Ishikawa (cell line): ENCODE results near the gene CCNK.
A peak's percentile ranks its signal among the peaks of the same experiment; 100 is the strongest.

Experiments used
- CEBPB ChIP-seq: IDR thresholded peaks from 2 replicates; pipeline ENCODE4 v1.6.1; 2012
- CREB1 ChIP-seq: IDR thresholded peaks from 2 replicates; pipeline ENCODE4 v1.6.1; 2012; ENCODE audit warnings: low read depth
- EGR1 ChIP-seq: IDR thresholded peaks from 2 replicates; pipeline ENCODE4 v1.6.1; 2012
- EP300 ChIP-seq: IDR thresholded peaks from 2 replicates; pipeline ENCODE4 v1.6.1; 2012; ENCODE audit warnings: borderline replicate concordance
- FOXM1 ChIP-seq: IDR thresholded peaks from 2 replicates; pipeline ENCODE4 v1.6.1; 2012; ENCODE audit warnings: low read depth, borderline replicate concordance
- MAX ChIP-seq: IDR thresholded peaks from 2 replicates; pipeline ENCODE4 v1.6.1; 2012
- NFIC ChIP-seq: IDR thresholded peaks from 2 replicates; pipeline ENCODE4 v1.6.1; 2012
- RAD21 ChIP-seq: IDR thresholded peaks from 2 replicates; pipeline ENCODE4 v1.6.1; 2012; ENCODE audit warnings: low read depth
- REST ChIP-seq: IDR thresholded peaks from 2 replicates; pipeline ENCODE4 v1.6.1; 2012; ENCODE audit warnings: low read depth, mild to moderate bottlenecking
- TAF1 ChIP-seq: IDR thresholded peaks from 2 replicates; pipeline ENCODE4 v1.6.1; 2012; ENCODE audit warnings: low read depth, mild to moderate bottlenecking
- TCF12 ChIP-seq: IDR thresholded peaks from 2 replicates; pipeline ENCODE4 v1.6.1; 2012; ENCODE audit warnings: low read depth
- TEAD4 ChIP-seq: IDR thresholded peaks from 2 replicates; pipeline ENCODE4 v1.6.1; 2012
- YY1 ChIP-seq: IDR thresholded peaks from 2 replicates; pipeline ENCODE4 v1.6.1; 2012; ENCODE audit warnings: low read depth
- ZBTB7A ChIP-seq: IDR thresholded peaks from 2 replicates; pipeline ENCODE4 v1.6.1; 2012; ENCODE audit warnings: low read depth
- TF ChIP-seq, protein P1 (sequence below): IDR thresholded peaks from 2 replicates; pipeline ENCODE4 v1.6.1; 2012

CCNK gene

GRCh38 chr14:99544991-99545390 lies 63.8 kb downstream of the CCNK start:
- no peak for TF ChIP-seq TCF12
- TF ChIP-seq MAX = no peak
- TF ChIP-seq FOXM1 = no peak
- TF ChIP-seq CEBPB = no peak
- no peak for TF ChIP-seq CREB1
- TF ChIP-seq YY1 = no peak
- TF ChIP-seq, protein P1, sequence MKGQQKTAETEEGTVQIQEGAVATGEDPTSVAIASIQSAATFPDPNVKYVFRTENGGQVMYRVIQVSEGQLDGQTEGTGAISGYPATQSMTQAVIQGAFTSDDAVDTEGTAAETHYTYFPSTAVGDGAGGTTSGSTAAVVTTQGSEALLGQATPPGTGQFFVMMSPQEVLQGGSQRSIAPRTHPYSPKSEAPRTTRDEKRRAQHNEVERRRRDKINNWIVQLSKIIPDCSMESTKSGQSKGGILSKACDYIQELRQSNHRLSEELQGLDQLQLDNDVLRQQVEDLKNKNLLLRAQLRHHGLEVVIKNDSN = no peak
- TF ChIP-seq TEAD4 = no peak
- TF ChIP-seq NFIC = no peak
- TF ChIP-seq ZBTB7A = no peak
- TF ChIP-seq EP300 = no peak
- TF ChIP-seq TAF1 = no peak
- no peak for TF ChIP-seq REST
- no peak for TF ChIP-seq EGR1
- TF ChIP-seq RAD21 = no peak

DNA sequence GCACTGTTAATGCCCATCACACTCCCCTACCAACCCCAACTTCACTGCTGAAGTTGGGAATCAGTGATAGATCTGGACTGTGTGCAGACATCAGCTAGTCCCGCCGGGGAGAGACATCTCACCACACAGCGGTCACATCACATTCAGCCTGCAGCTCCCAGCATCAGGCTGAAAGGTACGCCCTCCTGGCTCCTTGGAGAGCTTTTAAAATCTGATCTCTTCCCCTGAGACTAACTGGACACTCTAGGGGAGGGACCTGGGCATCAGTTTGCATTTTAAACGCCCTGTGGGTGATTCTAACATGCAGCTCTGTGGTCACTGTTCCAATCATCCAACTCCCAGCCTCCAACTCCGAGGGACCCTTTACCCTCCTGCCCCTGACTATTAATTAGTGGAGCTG lies 64.4 kb downstream of the CCNK start:
- TF ChIP-seq TEAD4 (no peak), NFIC (no peak), MAX (no peak), ZBTB7A (no peak), FOXM1 (no peak)

DNA sequence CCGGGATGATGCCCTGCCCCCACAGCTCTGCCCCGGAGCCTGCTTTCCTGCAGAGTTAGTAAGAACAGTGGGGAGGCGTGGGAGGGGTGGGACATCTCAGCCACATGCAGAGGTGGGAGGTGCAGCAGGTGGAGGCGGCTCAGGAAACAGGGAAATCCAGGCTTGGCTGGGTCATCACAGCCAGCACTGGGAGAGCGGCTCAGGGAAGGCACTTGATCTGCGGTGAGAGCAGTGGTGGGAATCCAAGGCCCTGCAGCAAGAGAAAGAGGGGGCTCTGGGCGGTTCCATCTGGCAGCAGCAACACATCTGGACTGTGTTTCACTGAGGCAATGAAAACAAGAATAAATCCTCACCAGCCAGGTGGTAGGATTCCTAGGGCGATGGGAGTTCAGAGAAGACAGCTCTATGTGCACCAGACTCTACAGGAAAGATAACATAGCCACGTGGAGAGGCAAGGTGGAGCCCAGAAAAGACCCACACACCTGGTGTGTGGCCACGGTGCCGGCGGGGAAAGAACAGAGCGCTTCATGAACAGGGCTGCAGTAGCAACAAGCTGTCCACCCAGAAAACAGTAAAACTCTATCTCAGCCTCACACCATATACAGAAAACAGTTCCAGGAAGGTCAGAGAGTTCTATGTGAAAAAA lies 65.1 kb downstream of the CCNK start:
- TF ChIP-seq EGR1 (0 out of 2 replicates have a peak, but pooled peaks have one; percentile 55), TEAD4 (no peak), MAX (no peak; the same call in 1 of the 2 replicates), TCF12 (0 out of 2 replicates have a peak, but pooled peaks have one; percentile 21), EP300 (no peak), RAD21 (no peak)

DNA sequence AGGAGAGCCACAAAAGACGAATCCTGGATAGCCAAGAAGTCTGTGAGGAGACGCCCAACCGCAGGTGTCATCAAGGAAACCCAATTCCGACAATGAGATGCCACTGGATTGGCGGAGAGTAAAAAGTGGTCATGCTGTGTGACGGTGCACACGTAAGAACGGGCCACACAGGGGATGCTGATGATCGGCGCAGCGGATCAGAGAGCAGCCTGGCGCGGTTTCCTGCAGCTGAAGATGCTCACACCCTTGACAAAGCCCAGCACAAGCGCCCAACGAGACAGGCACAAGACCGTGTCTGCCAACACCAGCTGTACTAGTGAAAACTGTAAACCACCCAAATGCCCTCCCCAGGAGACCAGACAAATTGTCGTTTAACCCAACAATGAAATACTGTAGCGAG lies 67.0 kb downstream of the CCNK start:
- TF ChIP-seq NFIC = no peak
- no peak for TF ChIP-seq FOXM1
- no peak for TF ChIP-seq TEAD4
- no peak for TF ChIP-seq ZBTB7A
- TF ChIP-seq TAF1 = no peak
- TF ChIP-seq, protein P1 = no peak
- TF ChIP-seq YY1 = no peak
- no peak for TF ChIP-seq REST
- no peak for TF ChIP-seq CREB1
- no peak for TF ChIP-seq MAX
- TF ChIP-seq EGR1 = no peak
- no peak for TF ChIP-seq CEBPB
- no peak for TF ChIP-seq RAD21
- no peak for TF ChIP-seq EP300

DNA sequence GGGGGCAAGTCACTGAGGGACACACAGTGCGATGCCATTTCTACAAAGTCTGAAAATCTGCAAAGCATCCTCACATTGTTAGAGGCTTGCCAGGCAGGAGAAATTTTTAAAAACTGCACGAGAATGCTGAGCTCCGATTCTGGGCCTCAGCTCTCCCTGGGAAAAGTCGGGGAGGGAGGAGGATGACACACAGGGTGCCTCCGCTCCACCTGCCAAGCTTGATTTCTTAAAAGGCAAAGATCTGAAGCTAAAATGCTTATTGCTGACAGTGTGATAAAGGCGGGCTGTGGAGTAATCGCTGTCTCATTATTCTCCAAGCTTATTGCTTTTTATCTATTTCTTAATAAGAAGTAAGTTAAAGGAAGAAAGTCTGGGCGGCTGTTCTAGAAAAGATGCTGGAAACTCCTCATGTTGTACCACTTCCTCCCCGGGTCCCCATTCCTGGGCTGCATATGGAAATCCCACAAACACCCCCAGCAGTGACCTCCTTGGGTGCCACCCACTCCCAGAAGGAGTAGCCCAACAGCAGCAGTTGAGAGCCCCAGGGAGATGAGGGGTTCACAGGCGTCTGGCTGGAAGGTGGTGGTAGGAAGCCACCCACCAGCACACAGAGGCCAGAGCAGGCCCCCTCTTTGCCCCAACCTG lies 67.8 kb downstream of the CCNK start:
- TF ChIP-seq, protein P1 = no peak

DNA sequence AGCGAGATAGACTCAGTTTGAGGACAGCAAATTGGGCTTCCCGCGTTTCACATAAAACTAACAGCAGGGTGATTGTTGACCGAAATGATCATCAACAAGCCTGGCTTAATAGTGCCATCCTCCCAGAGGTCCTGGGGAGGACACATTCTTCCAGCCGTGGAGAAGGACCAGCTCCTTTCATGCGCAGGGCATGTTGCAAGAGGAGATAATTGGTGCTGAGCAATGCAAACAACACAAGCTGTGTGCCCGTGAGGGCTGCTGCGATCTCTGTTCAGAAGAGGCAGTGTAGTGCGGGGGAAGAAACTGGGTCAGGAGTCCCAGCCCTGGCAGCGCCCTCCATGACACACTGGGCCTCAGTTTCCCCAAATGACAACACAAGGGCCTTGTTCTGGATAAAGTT lies 68.5 kb downstream of the CCNK start:
- TF ChIP-seq EGR1 (no peak), TEAD4 (no peak), YY1 (no peak), MAX (no peak), ZBTB7A (no peak), TAF1 (no peak), REST (no peak), TCF12 (no peak), CEBPB (no peak), EP300 (no peak), RAD21 (no peak)
